Measurements from ENCODE around the gene PRDM1.

The PRDM1 gene

GRCh38 chr6:106101466-106101865 lies 15.3 kb downstream of the PRDM1 start:
- peaks cover 14% of the 10 kb centered on the region for H3K4me1 ChIP-seq
- H3K27me3 ChIP-seq = no peaks in the 10 kb centered on the region; the same call in 1 of the 2 replicates
- no peaks in the 10 kb centered on the region; the same call in 1 of the 2 replicates for H3K36me3 ChIP-seq
- H3K4me3 ChIP-seq (ENCODE audit: low read depth, low read length) = no peak overlapping the region
- DNase-seq = no peak
- TF ChIP-seq CTCF (IDR thresholded peaks at IDR 0.05; ENCODE audit: low read depth, low read length) = no peak
- no peaks in the 10 kb centered on the region for H3K9me3 ChIP-seq

- TF ChIP-seq CTCF (IDR thresholded peaks at IDR 0.05; ENCODE audit: low read depth, low read length) = no peak
- Histone ChIP-seq H3K9me3 (no peaks in the 10 kb centered on the region), H3K4me1 (peaks cover 14% of the 10 kb centered on the region), H3K27me3 (no peaks in the 10 kb centered on the region; the same call in 1 of the 2 replicates), H3K4me3 (ENCODE audit: low read depth, low read length) (no peak overlapping the region), H3K36me3 (no peaks in the 10 kb centered on the region; the same call in 1 of the 2 replicates)
- DNase-seq = no peak
Measured at GRCh38 chr6:106102034-106102433, 15.9 kb downstream of the PRDM1 start.

- no peak for DNase-seq
- TF ChIP-seq CTCF (IDR thresholded peaks at IDR 0.05; ENCODE audit: low read depth, low read length) = no peak
- no peaks in the 10 kb centered on the region; the same call in 1 of the 2 replicates for H3K36me3 ChIP-seq
- no peaks in the 10 kb centered on the region; the same call in 1 of the 2 replicates for H3K27me3 ChIP-seq
- H3K9me3 ChIP-seq = no peaks in the 10 kb centered on the region
- peak overlapping the region; percentile 34 for H3K4me3 ChIP-seq (ENCODE audit: low read depth, low read length)
- H3K4me1 ChIP-seq = peaks cover 14% of the 10 kb centered on the region
Measured at GRCh38 chr6:106102967-106103727, 17.0 kb downstream of the PRDM1 start.

- no peak for TF ChIP-seq CTCF (IDR thresholded peaks at IDR 0.05; ENCODE audit: low read depth, low read length)
- no peak for DNase-seq
- Histone ChIP-seq H3K9me3 (no peaks in the 10 kb centered on the region), H3K4me1 (peaks cover 14% of the 10 kb centered on the region), H3K36me3 (no peaks in the 10 kb centered on the region; the same call in 1 of the 2 replicates), H3K27me3 (no peaks in the 10 kb centered on the region; the same call in 1 of the 2 replicates), H3K4me3 (ENCODE audit: low read depth, low read length) (peak overlapping the region; percentile 34; the same call in 1 of the 2 replicates)
Measured at GRCh38 chr6:106103728-106104109, 17.6 kb downstream of the PRDM1 start.

- Histone ChIP-seq H3K9me3 (no peaks in the 10 kb centered on the region), H3K27me3 (no peaks in the 10 kb centered on the region; the same call in 1 of the 2 replicates), H3K36me3 (no peaks in the 10 kb centered on the region; the same call in 1 of the 2 replicates), H3K4me3 (ENCODE audit: low read depth, low read length) (no peak overlapping the region), H3K4me1 (peaks cover 14% of the 10 kb centered on the region)
- TF ChIP-seq CTCF (IDR thresholded peaks at IDR 0.05; ENCODE audit: low read depth, low read length) = no peak
- DNase-seq = no peak
Measured at GRCh38 chr6:106104476-106104875, 18.3 kb downstream of the PRDM1 start.

GRCh38 chr6:106104941-106105340 lies 18.8 kb downstream of the PRDM1 start:
- Histone ChIP-seq H3K36me3 (no peaks in the 10 kb centered on the region; the same call in 1 of the 2 replicates), H3K4me3 (ENCODE audit: low read depth, low read length) (no peak overlapping the region), H3K27me3 (no peaks in the 10 kb centered on the region; the same call in 1 of the 2 replicates), H3K9me3 (no peaks in the 10 kb centered on the region), H3K4me1 (peaks cover 18% of the 10 kb centered on the region)
- DNase-seq = no peak
- no peak for TF ChIP-seq CTCF (IDR thresholded peaks at IDR 0.05; ENCODE audit: low read depth, low read length)

Data from BE2C (cell line).